Neural progenitor cell (in vitro differentiated cells): Measurements from ENCODE around the gene FASN.

Experiments used
- CTCF ChIP-seq: fragments of 200-600 bp; sonication (generic); IDR thresholded peaks from 2 replicates; pipeline ENCODE4 v1.5.1; 2017; ENCODE audit warnings: antibody characterized with exemption, mild to moderate bottlenecking
- EZH2 ChIP-seq: fragments of 200-600 bp; sonication (generic); IDR thresholded peaks from 2 replicates; pipeline ENCODE4 v1.6.1; 2017; ENCODE audit warnings: antibody characterized with exemption, mild to moderate bottlenecking, moderate library complexity

- no peak for TF ChIP-seq CTCF
- TF ChIP-seq EZH2, result no peak
Observed at GRCh38 chr17:82042649-82043048, 55.4 kb downstream of the FASN start.
